Stimulated activated CD8-positive, alpha-beta memory T cell treated with anti-CD3 and anti-CD28 coated beads, Interleukin-2, amount 100 ng/mL, for 1 hour (primary cell): ENCODE data around the gene SLC26A11.
"Not testable (repeated sequence)": the region's sequence is repeated elsewhere in the genome, so short reads cannot be mapped to it uniquely, and the experiment has no call there.

Experiments used
- DNase-seq, 2 donors: peaks; one replicate each; pipeline ENCODE4 v3.0.0-alpha.2; 2020; ENCODE audit warnings: low read depth in 2 of 2

Gene SLC26A11

DNA sequence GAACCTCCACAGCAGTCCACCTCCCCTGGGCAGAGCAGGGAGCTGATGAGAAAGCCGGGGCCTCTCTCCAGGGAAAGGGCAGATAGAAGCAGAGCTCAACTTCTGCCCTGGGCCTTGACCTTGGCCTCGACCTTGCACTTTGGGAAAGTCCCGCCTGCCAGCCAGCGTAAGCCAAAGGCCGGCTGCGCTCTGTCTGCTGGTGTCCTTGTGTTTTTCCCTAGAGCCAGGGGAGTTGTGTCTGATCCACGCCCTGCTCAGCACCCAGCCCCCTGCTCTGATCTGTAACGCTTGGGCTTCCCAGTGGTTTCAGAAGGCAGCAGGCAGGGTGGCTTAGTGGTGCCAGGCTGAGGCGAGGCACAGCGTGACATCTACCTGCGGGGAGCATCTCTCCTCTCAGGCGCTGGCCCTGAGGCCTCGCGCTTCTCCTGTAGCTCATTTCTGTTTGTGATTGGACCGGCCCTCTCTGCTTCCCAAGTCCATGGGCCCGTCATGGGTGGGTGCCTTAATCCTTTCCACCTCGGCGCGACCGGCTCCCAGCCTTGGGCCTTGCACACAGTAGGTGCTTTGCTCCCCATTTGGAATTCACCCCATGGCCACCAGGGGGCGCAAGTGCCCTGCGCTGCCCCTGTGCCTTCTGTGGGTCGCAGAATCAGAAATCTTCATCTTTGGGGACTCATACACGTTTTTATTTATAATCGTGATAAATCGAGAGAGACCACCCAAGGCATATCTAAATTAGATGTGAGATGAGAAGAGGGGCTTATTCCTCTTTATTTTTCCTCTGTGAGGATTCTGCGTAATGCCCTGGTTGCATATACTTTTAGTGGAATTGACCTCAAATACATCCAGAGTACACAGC is 24.3 kb upstream of the SLC26A11 start:
- DNase-seq = peak; percentile 39 to 48

GRCh38 chr17:80196652-80197051 is 23.6 kb upstream of the SLC26A11 start:
- DNase-seq = no peak

DNA sequence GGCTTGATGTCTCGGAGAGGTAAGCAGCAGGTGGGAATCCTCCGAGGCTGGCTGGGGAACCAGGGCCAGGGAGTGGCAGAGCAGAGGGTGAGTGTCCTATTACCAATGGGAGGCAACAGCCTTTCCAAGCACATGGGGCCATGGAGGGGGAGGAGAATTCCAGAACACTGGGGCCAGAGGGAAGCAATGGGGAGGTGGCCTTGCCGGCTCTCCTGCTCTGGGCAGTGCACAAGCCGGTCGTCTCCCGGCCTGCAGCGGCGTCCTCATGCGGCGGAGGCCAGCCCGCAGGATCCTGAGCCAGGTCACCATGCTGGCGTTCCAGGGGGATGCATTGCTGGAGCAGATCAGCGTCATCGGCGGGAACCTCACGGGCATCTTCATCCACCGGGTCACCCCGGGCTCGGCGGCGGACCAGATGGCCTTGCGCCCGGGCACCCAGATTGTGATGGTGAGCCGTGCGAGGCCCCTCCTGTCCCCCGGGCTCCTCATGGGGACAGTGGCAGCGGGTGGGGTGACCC is 22.0 kb upstream of the SLC26A11 start:
- no peak for DNase-seq

GRCh38 chr17:80199295-80199694 is 20.9 kb upstream of the SLC26A11 start:
- DNase-seq = not testable (repeated sequence)

DNA sequence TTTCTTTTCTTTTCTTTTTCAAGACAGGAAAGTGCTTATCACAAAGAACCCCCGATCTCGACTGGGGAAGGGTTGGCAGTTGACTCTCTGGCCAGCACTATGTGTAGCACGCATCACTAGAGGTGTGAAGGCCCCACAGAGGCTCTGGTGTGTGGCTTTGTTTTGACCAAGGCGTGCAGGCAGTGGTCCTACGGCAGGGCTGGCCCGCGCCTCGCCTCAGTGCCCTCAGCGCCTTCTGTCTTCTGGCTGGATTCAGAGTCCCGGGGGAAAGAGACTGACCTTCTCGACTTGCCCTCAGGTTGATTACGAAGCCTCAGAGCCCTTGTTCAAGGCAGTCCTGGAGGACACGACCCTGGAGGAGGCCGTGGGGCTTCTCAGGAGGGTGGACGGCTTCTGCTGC is 18.8 kb upstream of the SLC26A11 start:
- no peak for DNase-seq

DNA sequence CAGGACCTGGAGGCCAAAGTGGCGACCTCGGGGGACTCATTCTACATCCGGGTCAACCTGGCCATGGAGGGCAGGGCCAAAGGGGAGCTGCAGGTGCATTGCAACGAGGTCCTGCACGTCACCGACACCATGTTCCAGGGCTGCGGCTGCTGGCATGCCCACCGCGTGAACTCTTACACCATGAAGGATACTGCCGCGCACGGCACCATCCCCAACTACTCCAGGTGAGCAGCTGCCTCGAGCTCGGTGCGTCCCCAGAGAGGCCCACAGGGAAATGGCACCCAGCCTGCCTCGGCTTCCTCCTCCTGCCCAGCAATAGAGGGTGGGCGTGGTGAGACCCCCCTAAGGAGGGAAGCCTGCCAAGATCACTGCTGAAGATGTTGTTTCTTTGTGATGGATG is 18.0 kb upstream of the SLC26A11 start:
- DNase-seq = no peak

- DNase-seq = no peak
Observed at GRCh38 chr17:80203471-80203963, 16.7 kb upstream of the SLC26A11 start.

DNA sequence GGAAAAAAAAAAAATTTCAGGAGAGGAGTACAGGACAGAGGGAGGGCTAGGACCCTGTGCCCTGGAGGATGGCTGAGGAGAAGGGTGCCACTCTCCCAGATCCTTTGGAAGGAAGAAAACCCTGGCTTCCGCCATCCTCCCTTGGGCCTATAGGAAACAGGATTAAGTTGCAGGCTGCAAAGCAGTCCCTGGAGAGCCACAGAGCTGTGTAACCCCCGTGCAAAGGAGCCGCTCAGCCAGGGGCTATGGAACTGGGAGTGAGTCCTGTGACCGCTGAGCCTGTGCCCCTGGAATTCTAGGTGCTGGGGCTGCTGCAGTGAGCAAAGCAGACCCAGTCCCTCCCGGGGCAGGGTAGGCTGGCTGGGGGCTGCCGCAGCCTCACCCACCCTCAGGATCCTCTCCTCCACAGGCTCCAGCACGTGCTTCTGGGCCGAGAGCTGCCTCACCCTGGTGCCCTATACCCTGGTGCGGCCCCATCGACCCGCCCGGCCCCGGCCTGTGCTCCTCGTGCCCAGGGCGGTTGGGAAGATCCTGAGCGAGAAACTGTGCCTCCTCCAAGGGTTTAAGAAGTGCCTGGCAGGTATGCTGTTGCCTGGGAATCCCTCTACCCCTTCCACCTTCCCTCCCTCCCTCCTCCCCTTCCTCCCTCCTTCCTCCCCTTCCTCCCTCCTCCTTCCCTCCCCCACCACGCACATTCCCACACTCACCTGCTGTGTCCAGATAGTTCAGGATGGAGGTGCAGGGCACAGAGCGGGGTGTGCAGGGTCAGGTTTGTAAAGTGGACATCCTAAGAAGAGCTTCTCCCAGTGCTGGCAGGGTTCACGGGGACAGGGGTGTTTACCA is 15.4 kb upstream of the SLC26A11 start:
- no peak for DNase-seq

GRCh38 chr17:80205811-80206210 is 14.4 kb upstream of the SLC26A11 start:
- DNase-seq = no peak

DNA sequence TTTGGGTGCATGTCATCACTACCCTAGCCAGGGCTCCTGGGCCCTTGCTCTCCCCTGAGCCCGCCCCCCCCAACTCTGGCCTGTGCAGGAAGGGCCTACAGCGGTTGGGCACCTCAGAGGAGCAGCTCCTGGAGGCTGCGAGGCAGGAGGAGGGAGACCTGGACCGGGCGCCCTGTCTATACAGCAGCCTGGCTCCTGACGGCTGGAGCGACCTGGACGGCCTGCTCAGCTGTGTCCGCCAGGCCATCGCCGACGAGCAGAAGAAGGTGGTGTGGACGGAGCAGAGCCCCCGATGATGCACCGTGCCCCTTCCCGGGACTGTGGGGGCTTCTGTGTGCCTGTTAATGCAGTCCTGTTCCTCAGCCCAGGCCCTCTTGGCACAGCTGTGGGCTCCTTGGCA is 12.2 kb upstream of the SLC26A11 start:
- no peak for DNase-seq

DNA sequence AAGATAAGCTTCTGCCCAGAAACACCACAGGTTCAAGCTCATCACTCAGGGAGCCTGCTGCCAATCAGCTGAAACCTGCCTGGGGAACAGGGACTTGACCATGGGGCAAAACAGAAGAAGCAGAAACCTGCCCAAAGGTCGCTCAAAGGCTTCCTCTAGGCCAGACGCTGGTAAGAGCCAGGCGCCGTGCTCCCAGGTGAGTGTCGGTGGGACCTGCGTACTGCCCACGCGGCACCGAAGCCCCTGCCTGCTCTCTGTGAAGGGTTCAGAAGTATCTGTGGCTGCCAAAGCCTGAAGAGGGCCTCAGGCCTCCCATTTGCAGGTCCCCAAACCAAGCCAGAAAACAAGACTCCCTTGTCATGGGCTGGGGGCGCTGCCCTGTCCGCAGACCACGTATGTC is 10.5 kb upstream of the SLC26A11 start:
- no peak for DNase-seq

GRCh38 chr17:80210348-80211108 is 9.7 kb upstream of the SLC26A11 start:
- DNase-seq = no peak

- no peak for DNase-seq
Observed at GRCh38 chr17:80212109-80212508, 8.1 kb upstream of the SLC26A11 start.

DNA sequence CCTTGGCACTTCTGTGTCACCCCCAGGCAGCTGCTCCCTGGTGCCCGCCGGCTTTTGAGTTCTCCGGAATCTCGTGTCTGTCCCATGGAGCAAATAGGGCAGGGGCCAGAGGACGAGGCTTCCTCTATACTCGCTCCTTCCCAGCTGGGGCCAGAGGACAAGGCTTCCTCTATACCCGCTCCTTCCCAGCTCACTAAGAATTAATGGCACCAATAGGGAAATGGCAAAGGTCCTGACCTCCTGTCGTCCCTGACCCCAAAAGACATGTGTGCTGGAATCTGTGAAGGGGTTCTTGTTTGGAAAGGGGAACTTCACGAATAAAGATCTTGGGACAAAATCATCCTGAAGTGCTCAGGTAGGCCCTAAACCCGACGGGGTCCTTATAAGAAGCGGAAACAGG is 7.7 kb upstream of the SLC26A11 start:
- no peak for DNase-seq

DNA sequence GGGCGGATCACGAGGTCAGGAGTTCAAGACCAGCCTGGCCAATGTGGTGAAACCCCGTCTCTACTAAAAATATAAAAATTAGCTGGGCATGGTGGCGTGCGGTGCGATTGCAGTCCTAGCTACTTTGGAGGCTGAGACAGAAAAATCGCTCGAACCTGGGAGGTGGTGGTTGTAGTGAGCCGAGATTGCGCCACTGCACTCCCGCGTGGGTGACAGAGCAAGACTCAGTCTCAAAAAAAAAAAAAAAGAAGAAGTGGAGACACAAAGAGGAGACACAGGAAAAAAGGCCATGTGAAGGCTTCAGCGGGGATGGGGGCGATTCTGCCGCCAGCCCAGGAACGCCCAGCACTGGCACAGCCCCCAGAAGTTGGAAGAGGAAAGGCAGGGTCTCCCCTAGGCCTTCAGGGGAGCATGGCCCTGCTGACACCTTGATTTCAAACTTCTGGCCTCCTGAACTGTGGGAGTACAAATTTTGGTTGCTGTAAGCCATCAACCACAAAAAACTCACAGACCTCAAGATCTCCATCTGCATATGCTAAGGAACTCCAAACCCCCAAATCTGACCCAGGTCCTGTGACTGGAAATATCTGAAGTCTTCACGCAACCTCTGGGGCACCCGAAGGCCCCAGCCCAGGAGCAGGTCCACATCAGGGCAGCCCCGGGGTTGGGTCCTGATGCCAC is 7.1 kb upstream of the SLC26A11 start:
- no peak for DNase-seq

GRCh38 chr17:80213643-80213975 is 6.6 kb upstream of the SLC26A11 start:
- no peak for DNase-seq

DNA sequence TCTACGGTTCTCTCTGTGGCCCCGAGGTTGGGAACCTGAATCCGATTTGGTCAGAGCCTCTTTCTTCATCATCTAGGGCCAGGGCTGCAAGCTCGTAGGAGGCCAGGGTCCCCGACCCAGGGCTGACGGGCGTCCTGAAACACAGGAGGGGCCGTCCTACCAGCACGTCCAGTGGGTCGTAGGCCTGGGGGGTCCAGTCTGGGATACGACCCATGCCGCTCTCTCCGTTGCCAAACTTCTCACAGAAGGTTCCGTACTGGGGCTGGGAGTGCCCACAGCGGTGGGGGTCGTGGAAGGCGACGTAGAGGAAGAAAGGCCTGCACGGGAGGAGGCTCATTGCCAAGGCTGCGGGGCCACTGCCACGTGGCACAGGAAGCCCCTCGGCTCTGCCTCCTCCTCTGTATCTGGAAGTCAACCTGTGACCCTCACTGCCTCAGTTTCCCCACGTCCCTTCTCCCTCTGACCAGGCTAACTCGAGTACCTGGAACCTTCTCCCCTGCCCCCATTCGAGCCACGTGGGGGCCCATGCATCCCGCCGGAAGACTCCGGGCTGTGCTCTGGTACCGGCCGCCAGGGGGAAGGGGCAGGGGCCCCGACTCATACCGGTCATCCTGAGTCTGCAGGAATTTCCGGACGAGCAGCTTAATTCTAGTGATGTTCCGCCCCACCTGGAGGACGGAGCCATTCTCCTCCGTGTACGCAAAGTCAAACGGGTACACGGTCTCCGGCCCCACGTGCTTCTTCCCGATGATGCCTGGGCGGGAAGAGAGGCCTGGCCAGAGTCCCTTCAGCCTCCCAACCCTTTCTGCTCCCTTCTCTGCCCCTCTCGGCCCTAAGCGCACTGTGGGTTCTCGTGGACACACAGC is 6.0 kb upstream of the SLC26A11 start:
- DNase-seq = no peak

GRCh38 chr17:80214878-80215210 is 5.4 kb upstream of the SLC26A11 start:
- no peak for DNase-seq

- no peak for DNase-seq
Observed at GRCh38 chr17:80216473-80217456, 3.5 kb upstream of the SLC26A11 start.
